ENCODE measurements around the gene ETV5.
"Not testable (repeated sequence)": the region's sequence is repeated elsewhere in the genome, so short reads cannot be mapped to it uniquely, and the experiment has no call there.

ETV5 gene

GRCh38 chr3:186067360-186068242, 41.3 kb downstream of the ETV5 start:
- no peak for DNase-seq (ENCODE audit: low read depth in 2 of 2)

GRCh38 chr3:186060222-186060621, 48.7 kb downstream of the ETV5 start:
- DNase-seq (ENCODE audit: low read depth in 2 of 2), result peak; percentile 15 to 20

DNA sequence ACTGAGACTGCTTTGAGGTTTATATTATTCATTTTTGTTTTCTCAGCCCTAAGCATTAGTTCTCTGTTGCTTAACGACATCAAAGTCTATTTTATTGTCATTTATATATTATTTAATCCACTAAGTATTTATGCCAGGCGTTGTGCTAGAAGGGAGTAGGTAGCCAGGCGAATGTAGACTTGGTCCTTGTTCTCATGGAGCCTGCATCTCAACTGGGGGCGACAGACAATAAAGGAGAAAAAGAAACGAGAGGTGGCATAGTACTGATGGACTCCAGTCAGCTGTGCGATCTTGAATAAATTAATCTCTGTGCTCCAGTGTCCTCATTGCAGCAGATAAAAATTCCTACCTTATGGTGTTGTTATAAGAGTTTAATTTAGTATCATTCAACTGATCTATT, 49.7 kb downstream of the ETV5 start:
- DNase-seq (ENCODE audit: low read depth in 2 of 2), result no peak

DNA sequence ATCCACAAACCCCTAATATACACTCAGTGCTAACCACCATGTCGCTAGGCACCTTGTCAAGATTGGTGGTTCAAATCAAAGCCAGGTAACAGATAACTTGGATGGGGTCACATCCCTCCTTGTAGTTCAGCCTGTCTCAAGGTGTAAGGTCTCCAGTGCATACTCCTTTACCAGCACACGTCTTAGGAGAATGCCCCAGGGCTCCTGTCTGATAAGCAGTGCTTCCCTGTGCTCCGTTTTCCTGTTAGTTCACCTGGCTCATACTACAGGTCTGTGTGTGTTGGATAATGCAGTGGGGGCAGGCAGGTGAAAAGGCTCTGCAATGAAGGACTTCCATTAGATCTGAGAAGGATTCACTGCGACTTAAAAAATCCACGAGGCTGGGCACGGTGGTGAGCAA, 50.7 kb downstream of the ETV5 start:
- no peak for DNase-seq (ENCODE audit: low read depth in 2 of 2)

- no peak for DNase-seq (ENCODE audit: low read depth in 2 of 2)
Observed at GRCh38 chr3:186057594-186057993, 51.3 kb downstream of the ETV5 start.

DNA sequence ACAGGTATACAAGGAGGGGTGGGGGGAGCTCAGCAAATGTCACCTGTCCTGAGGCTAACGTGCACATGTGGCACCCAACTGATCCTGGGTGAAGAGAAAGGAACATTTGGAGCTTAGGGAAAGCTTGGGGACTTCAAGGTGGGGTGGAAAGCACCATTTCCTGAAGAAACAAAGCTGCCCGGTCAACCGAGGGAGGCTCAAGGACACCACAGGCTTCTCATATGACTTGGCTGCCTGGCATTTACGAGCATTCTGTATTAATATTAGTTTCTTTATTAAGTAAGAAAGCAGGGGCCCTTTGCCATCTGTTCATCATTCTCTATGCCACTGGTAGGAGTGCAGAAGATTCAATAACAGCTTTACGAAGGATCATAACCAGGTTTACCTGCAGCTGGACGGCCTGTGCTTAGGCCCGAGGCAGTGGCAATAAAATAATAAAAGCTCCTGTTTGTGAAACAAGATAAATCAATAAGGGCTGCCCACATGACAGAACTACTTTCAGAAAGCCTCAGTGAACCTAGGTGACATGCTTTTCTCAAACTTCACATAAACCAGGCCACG, 54.0 kb downstream of the ETV5 start:
- DNase-seq (ENCODE audit: low read depth in 2 of 2), result no peak

DNA sequence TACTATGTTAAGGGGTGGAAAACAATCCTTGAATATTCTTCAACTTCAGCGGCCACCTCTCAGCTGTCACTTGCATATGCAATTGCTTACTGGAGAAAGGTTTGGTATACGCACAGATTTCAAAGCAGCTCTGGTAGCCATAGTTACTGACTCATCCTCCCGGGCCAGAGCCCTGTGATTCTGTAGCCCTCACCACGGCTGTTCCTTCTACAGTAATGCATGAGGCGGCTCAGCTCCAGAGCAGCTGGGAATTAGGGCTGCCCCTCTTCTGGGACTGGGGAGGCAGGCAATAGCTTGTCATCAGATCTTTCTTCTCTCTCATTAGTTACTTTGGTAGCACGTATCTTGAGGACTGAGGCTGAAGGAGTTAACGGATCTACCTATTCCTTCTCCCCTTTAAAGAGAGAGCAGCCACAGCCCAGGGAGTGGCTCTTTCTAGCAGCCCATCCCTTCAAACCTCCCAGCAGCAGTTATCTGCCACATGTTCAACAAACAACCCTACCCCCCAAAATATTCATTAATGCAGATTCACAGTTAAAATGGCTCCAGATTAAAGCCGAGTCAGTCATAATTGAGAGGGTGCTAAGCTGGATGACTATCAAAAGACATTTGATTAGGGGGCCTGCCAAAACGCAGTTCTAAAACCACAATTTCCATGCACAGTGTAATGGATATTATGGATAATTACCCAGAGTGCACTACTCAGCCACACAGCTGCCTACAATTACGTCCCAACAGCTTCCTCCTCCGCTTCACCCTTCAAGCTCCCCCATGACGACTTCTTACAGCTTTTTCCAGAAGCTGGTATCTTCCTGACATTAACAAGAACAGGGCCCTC, 54.7 kb downstream of the ETV5 start:
- DNase-seq (ENCODE audit: low read depth in 2 of 2), result no peak

DNA sequence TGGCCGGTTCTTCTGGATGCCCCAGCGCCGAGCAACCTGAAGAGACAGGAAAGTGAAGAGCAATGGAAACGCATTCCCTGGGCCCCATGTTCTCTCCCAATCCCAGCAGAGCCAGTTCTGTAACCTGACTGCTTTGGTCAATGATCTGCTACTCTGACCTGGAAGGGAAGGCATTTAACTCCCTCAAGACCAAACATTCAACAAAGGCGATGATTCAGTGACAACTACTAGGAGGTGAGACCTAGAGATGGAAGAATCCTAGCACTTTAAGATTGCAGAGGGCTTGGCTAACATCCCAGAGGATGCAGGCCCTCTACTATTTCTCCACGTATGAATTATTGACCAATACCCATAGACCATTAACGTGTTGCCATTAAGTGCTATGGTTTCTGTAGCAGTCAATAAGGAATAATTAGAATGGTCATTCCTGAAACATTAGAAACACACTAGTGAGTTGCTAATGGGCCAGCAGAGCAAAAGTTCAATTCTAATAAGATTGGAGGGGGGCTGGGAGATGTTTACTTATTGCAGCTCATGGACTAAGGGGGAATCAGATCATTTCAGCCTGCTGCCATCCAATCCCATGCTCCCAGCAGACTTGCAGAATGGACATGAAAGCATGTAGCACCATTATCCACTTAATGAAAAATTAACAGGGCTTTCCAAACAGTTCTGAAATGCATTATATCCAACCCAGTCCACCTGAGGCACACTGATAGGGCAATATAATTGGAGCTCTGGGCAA, 56.6 kb downstream of the ETV5 start:
- no peak for DNase-seq (ENCODE audit: low read depth in 2 of 2)

DNA sequence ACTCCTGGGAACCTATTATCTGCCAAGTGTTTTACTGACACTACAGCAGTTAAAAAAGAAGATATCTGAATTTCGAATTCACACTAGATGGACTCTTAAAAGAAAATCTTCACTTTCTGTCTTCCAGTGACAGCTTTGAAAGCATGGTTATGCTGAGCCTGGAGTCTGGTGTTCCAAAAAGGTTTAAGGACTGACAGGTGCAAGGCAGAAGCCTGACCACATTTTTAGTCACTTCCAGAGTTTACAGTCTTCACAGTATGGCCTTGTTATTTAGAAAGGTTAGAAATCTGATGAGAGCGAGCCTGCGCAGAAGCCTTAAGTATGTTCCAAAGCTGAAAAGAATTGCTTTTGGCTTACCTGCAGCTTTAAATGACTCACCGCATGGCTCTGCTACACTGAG, 59.9 kb downstream of the ETV5 start:
- no peak for DNase-seq (ENCODE audit: low read depth in 2 of 2)

GRCh38 chr3:186048119-186048518, 60.8 kb downstream of the ETV5 start:
- no peak for DNase-seq (ENCODE audit: low read depth in 2 of 2)

DNA sequence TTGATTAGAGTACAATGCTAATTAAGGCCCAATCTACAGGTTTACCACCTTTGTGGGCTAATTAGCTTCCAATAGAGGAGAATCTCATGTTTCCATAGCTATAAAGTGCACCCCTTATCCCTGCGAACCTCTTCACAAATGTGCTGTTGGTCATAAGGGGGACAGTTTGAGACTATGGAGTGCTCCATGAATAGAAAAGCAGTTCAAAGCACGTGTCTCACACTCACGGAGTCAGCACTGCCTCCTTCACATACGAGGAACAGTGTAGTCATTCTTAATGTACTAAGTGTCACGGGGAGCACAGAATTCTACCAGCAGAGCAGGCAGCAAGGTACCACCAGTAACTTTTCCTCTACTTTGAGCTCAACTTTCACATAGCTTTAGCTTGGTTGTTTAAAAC, 62.1 kb downstream of the ETV5 start:
- DNase-seq (ENCODE audit: low read depth in 2 of 2), result no peak

GRCh38 chr3:186044968-186045367, 63.9 kb downstream of the ETV5 start:
- DNase-seq (ENCODE audit: low read depth in 2 of 2), result no peak

DNA sequence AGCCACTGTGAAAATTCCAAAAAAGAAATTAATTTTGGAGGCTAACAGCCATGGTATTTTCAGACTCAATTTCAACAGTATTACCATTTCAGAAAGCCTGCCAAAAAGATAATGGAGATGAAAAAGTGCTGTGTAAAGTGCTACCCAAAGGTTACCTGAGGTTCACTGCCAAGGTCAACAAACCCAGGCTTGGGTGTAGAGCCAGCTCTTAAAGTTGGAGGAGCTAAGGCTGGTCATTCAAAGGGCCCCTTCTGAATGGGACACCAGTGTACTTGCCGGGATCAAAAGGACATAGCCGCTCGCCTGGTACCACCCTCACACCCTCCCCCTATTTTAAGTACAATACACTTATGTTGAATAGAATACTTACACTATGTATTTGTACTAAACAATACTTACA, 64.5 kb downstream of the ETV5 start:
- DNase-seq (ENCODE audit: low read depth in 2 of 2), result no peak

GRCh38 chr3:186042521-186043202, 66.2 kb downstream of the ETV5 start:
- no peak for DNase-seq (ENCODE audit: low read depth in 2 of 2)

- DNase-seq (ENCODE audit: low read depth in 2 of 2), result no peak
Observed at GRCh38 chr3:186042036-186042435, 66.9 kb downstream of the ETV5 start.

- no peak for DNase-seq (ENCODE audit: low read depth in 2 of 2)
Observed at GRCh38 chr3:186038360-186038759, 70.5 kb downstream of the ETV5 start.

- no peak for DNase-seq (ENCODE audit: low read depth in 2 of 2)
Observed at GRCh38 chr3:186035277-186035676, 73.6 kb downstream of the ETV5 start.

- DNase-seq (ENCODE audit: low read depth in 2 of 2), result no peak
Observed at GRCh38 chr3:186032321-186032720, 76.6 kb downstream of the ETV5 start.

- DNase-seq (ENCODE audit: low read depth in 2 of 2), result not testable (repeated sequence)
Observed at GRCh38 chr3:186025993-186026392, 82.9 kb downstream of the ETV5 start.

DNA sequence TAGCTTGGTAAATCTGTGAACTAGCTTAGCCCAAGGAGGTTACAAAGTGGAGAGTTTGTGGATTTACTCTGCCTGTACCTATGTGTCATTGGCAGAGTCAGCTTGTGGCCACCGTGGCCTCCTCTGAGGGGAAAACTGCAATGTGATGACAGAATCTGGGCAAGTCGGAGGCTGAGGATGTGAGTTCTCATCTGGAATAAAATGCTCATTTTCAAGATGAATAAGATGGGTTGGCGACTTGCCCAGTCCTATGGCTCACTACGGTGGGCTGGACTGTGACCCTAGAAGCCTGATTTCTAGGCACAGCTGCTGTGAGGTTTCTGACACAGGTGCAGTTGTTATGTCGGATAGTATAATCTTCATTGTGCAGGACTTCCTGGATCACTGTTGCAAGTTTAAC, 83.7 kb downstream of the ETV5 start:
- peak; percentile 50 to 58 for DNase-seq (ENCODE audit: low read depth in 2 of 2)

GRCh38 chr3:186024210-186024609, 84.7 kb downstream of the ETV5 start:
- no peak for DNase-seq (ENCODE audit: low read depth in 2 of 2)

Measured in stimulated activated CD4-positive, alpha-beta T cell treated with anti-CD3 and anti-CD28 coated beads, Interleukin-15, amount 100 ng/mL, for 48 hours (primary cell).